ENCODE measurements around the gene NR1H3. TPM values are rescaled to one million over a fixed set of nuclear protein-coding genes. Genes with fewer than 3 reads are reported as not detected.

NR1H3 gene
- polyA plus RNA-seq, 3 donors: 36.1 to 39.6 (median 39.2) TPM

- peak; percentile 69 to 81 (median 75) for DNase-seq (ENCODE audit: low read depth in 3 of 3, low spot score in 2 of 3)
Measured at GRCh38 chr11:47269002-47269828, 11.4 kb downstream of the NR1H3 start.

- no peak for DNase-seq (ENCODE audit: low read depth in 3 of 3, low spot score in 2 of 3)
Measured at GRCh38 chr11:47269829-47270305, 12.1 kb downstream of the NR1H3 start, which contains the start of gene MADD. TSS of gene MADD (plus strand) at chr11:47270133.

GRCh38 chr11:47270331-47271271 is 12.8 kb downstream of the NR1H3 start:
- DNase-seq (ENCODE audit: low read depth in 3 of 3, low spot score in 2 of 3): no peak

- no peak for DNase-seq (ENCODE audit: low read depth in 3 of 3, low spot score in 2 of 3)
Measured at GRCh38 chr11:47271328-47271727, 13.5 kb downstream of the NR1H3 start.

- no peak for DNase-seq (ENCODE audit: low read depth in 3 of 3, low spot score in 2 of 3)
Measured at GRCh38 chr11:47271961-47272661, 14.3 kb downstream of the NR1H3 start.

GRCh38 chr11:47272706-47273105 is 14.9 kb downstream of the NR1H3 start:
- no peak for DNase-seq (ENCODE audit: low read depth in 3 of 3, low spot score in 2 of 3)

GRCh38 chr11:47274495-47275235 is 16.9 kb downstream of the NR1H3 start:
- DNase-seq (ENCODE audit: low read depth in 3 of 3, low spot score in 2 of 3): no peak

- DNase-seq (ENCODE audit: low read depth in 3 of 3, low spot score in 2 of 3): no peak
Measured at GRCh38 chr11:47276923-47277322, 19.1 kb downstream of the NR1H3 start.

GRCh38 chr11:47278058-47278457 is 20.3 kb downstream of the NR1H3 start:
- no peak for DNase-seq (ENCODE audit: low read depth in 3 of 3, low spot score in 2 of 3)

- DNase-seq (ENCODE audit: low read depth in 3 of 3, low spot score in 2 of 3): no peak
Measured at GRCh38 chr11:47278769-47279168, 21.0 kb downstream of the NR1H3 start.

GRCh38 chr11:47280099-47280498 is 22.3 kb downstream of the NR1H3 start:
- DNase-seq (ENCODE audit: low read depth in 3 of 3, low spot score in 2 of 3): no peak

- no peak for DNase-seq (ENCODE audit: low read depth in 3 of 3, low spot score in 2 of 3)
Measured at GRCh38 chr11:47280860-47281259, 23.1 kb downstream of the NR1H3 start.

- DNase-seq (ENCODE audit: low read depth in 3 of 3, low spot score in 2 of 3): no peak
Measured at GRCh38 chr11:47282462-47282861, 24.7 kb downstream of the NR1H3 start.

GRCh38 chr11:47284151-47284550 is 26.4 kb downstream of the NR1H3 start:
- DNase-seq (ENCODE audit: low read depth in 3 of 3, low spot score in 2 of 3): no peak

- DNase-seq (ENCODE audit: low read depth in 3 of 3, low spot score in 2 of 3): no peak
Measured at GRCh38 chr11:47285969-47286770, 28.4 kb downstream of the NR1H3 start.

- no peak for DNase-seq (ENCODE audit: low read depth in 3 of 3, low spot score in 2 of 3)
Measured at GRCh38 chr11:47288066-47288465, 30.3 kb downstream of the NR1H3 start.

- DNase-seq (ENCODE audit: low read depth in 3 of 3, low spot score in 2 of 3): no peak
Measured at GRCh38 chr11:47289856-47290255, 32.1 kb downstream of the NR1H3 start.

GRCh38 chr11:47295385-47295784 is 37.6 kb downstream of the NR1H3 start:
- no peak for DNase-seq (ENCODE audit: low read depth in 3 of 3, low spot score in 2 of 3)

- DNase-seq (ENCODE audit: low read depth in 3 of 3, low spot score in 2 of 3): no peak
Measured at GRCh38 chr11:47296045-47296444, 38.2 kb downstream of the NR1H3 start.
